HepG2 (cell line): ENCODE measurements around the gene SEC63. TPM values are rescaled to one million over a fixed set of nuclear protein-coding genes. Genes with fewer than 3 reads are reported as not detected.

Experiments used
- ARNT ChIP-seq: fragments of 450-650 bp; IDR thresholded peaks from 2 replicates; pipeline ENCODE4 v1.6.1; 2017
- ELF4 ChIP-seq: sonication (generic); formaldehyde crosslinking; IDR thresholded peaks from 2 replicates; pipeline ENCODE4 v1.5.0; 2020; ENCODE audit warnings: missing genetic modification reagents, mild to moderate bottlenecking, moderate library complexity, borderline replicate concordance
- FOXJ3 ChIP-seq: sonication (generic); formaldehyde crosslinking; IDR thresholded peaks from 2 replicates; pipeline ENCODE4 v1.4.0; 2020; ENCODE audit warnings: missing genetic modification reagents, mild to moderate bottlenecking, borderline replicate concordance
- KDM5B ChIP-seq: sonication (generic); formaldehyde crosslinking; IDR thresholded peaks from 2 replicates; pipeline ENCODE4 v1.4.0; 2020; ENCODE audit warnings: missing genetic modification reagents, mild to moderate bottlenecking, borderline replicate concordance
- NAIF1 ChIP-seq: sonication (generic); formaldehyde crosslinking; IDR thresholded peaks from 2 replicates; pipeline ENCODE4 v1.5.0; 2020; ENCODE audit warnings: mild to moderate bottlenecking, missing genetic modification reagents, borderline replicate concordance
- NKX3-1 ChIP-seq: sonication (generic); formaldehyde crosslinking; IDR thresholded peaks from 2 replicates; pipeline ENCODE4 v1.5.0; 2020; ENCODE audit warnings: missing genetic modification reagents
- NR0B2 ChIP-seq: sonication (generic); formaldehyde crosslinking; IDR thresholded peaks from 2 replicates; pipeline ENCODE4 v1.4.0; 2020; ENCODE audit warnings: mild to moderate bottlenecking, missing genetic modification reagents
- NR2F1 ChIP-seq, 2 experiments: fragments of 450-650 bp in 1 of 2; formaldehyde crosslinking in 1 of 2; IDR thresholded peaks; 2 replicates each; pipeline versions ENCODE4 v1.5.0 to v1.6.1; 2016 to 2020; ENCODE audit warnings: mild to moderate bottlenecking in 1 of 2, missing compliant biosample characterization in 1 of 2, missing genetic modification reagents in 1 of 2, moderate library complexity in 1 of 2
- PHF8 ChIP-seq: sonication (generic); formaldehyde crosslinking; IDR thresholded peaks from 2 replicates; pipeline ENCODE4 v1.5.0; 2020; ENCODE audit warnings: missing genetic modification reagents
- RNF219 ChIP-seq: sonication (generic); formaldehyde crosslinking; IDR thresholded peaks from 2 replicates; pipeline ENCODE4 v1.5.0; 2020; ENCODE audit warnings: mild to moderate bottlenecking, missing genetic modification reagents
- SNAI1 ChIP-seq: sonication (generic); formaldehyde crosslinking; IDR thresholded peaks from 2 replicates; pipeline ENCODE4 v1.5.0; 2020; ENCODE audit warnings: mild to moderate bottlenecking, missing genetic modification reagents, borderline replicate concordance
- TOPORS ChIP-seq: sonication (generic); formaldehyde crosslinking; IDR thresholded peaks from 2 replicates; pipeline ENCODE4 v1.8.0; 2023; ENCODE audit warnings: mild to moderate bottlenecking, missing genetic modification reagents
- ZBTB39 ChIP-seq: sonication (generic); formaldehyde crosslinking; IDR thresholded peaks from 2 replicates; pipeline ENCODE4 v1.5.0; 2020; ENCODE audit warnings: missing genetic modification reagents
- ZBTB46 ChIP-seq: sonication (generic); formaldehyde crosslinking; IDR thresholded peaks from 2 replicates; pipeline ENCODE4 v1.4.0; 2020; ENCODE audit warnings: mild to moderate bottlenecking, missing genetic modification reagents, borderline replicate concordance
- ZNF34 ChIP-seq: sonication (generic); formaldehyde crosslinking; IDR thresholded peaks from 2 replicates; pipeline ENCODE4 v1.4.0; 2020; ENCODE audit warnings: mild to moderate bottlenecking, missing genetic modification reagents, borderline replicate concordance
- ZNF569 ChIP-seq: sonication (generic); formaldehyde crosslinking; IDR thresholded peaks from 2 replicates; pipeline ENCODE4 v1.5.0; 2020; ENCODE audit warnings: mild to moderate bottlenecking, missing genetic modification reagents, moderate library complexity, borderline replicate concordance
- ZNF737 ChIP-seq: sonication (generic); formaldehyde crosslinking; IDR thresholded peaks from 2 replicates; pipeline ENCODE4 v1.5.0; 2020; ENCODE audit warnings: missing genetic modification reagents, mild to moderate bottlenecking, borderline replicate concordance
- ZNF777 ChIP-seq: sonication (generic); formaldehyde crosslinking; IDR thresholded peaks from 2 replicates; pipeline ENCODE4 v1.4.0; 2020; ENCODE audit warnings: missing genetic modification reagents
- ZSCAN25 ChIP-seq: sonication (generic); formaldehyde crosslinking; IDR thresholded peaks from 2 replicates; pipeline ENCODE4 v1.8.0; 2022; ENCODE audit warnings: mild to moderate bottlenecking, missing genetic modification reagents
- ZSCAN30 ChIP-seq: sonication (generic); formaldehyde crosslinking; IDR thresholded peaks from 2 replicates; pipeline ENCODE4 v1.5.0; 2020; ENCODE audit warnings: mild to moderate bottlenecking, missing genetic modification reagents
- ZUFSP ChIP-seq: sonication (generic); formaldehyde crosslinking; IDR thresholded peaks from 2 replicates; pipeline ENCODE4 v1.9.0; 2021; ENCODE audit warnings: missing genetic modification reagents, mild to moderate bottlenecking, borderline replicate concordance
- polyA plus RNA-seq, 8 experiments: library from polyadenylated mRNA; depleted of rRNA in 3 of 8; stranded (reverse) in 7 of 8; unstranded in 1 of 8; fragments of >200 nt; fragmentation: Illumina TruSeq in 4 of 8; extraction: Trizol in 4 of 8; gene quantifications; 2 replicates each; pipeline versions ENCODE4 v1.2.1 to v1.2.3, GENCODE V29; 2011 to 2016; ENCODE audit warnings: low read depth in 4 of 8, missing spikeins in 1 of 8, mixed read lengths in 1 of 8; ENCODE audit not compliant: insufficient read depth in 1 of 8
- total RNA-seq, 5 experiments: library from RNA; depleted of rRNA; stranded (reverse); fragments of >200 nt; fragmentation: Illumina TruSeq; extraction: Trizol; gene quantifications; 2 replicates each; pipeline ENCODE4 v1.2.3, GENCODE V29; 2016; ENCODE audit warnings: low read depth in 1 of 5

Gene SEC63
- total and polyA plus RNA-seq, 2 of the 13 experiments (the other 11 are each of a cell fraction or from before 2014, with no cell fraction given), result 20.2 to 45.9 TPM

- 0 out of 2 replicates have a peak, but pooled peaks have one; percentile 23 for TF ChIP-seq ZBTB46
- TF ChIP-seq NR2F1 (CRISPR knock-in tag; IDR thresholded peaks at IDR 0.05), result no peak
- 0 out of 2 replicates have a peak, but pooled peaks have one; percentile 6 for TF ChIP-seq NAIF1 (CRISPR knock-in tag)
- TF ChIP-seq ARNT, result no peak
- no peak for TF ChIP-seq ZSCAN25 (CRISPR knock-in tag)
- no peak for TF ChIP-seq ZNF34 (CRISPR knock-in tag)
- no peak for TF ChIP-seq RNF219 (CRISPR knock-in tag)
- TF ChIP-seq NR0B2 (CRISPR knock-in tag), result no peak
- peak; percentile 10; the same call in 1 of the 2 replicates for TF ChIP-seq TOPORS (CRISPR knock-in tag)
- TF ChIP-seq ZNF737, result no peak
- TF ChIP-seq PHF8, result peak; percentile 21; the same call in 1 of the 2 replicates
- TF ChIP-seq NKX3-1 (CRISPR knock-in tag), result no peak
- TF ChIP-seq ZBTB39 (CRISPR knock-in tag), result no peak
- TF ChIP-seq ELF4, result no peak
- 0 out of 2 replicates have a peak, but pooled peaks have one; percentile 7 for TF ChIP-seq ZNF777 (CRISPR knock-in tag)
- no peak for TF ChIP-seq FOXJ3 (CRISPR knock-in tag)
- TF ChIP-seq SNAI1, result no peak
- no peak for TF ChIP-seq ZSCAN30 (CRISPR knock-in tag)
- TF ChIP-seq KDM5B (CRISPR knock-in tag), result no peak
- TF ChIP-seq ZNF569 (CRISPR knock-in tag), result no peak
- no peak for TF ChIP-seq ZUFSP (CRISPR knock-in tag)
Measured at GRCh38 chr6:107957308-107957908, 600 bp downstream of the SEC63 start (continued).
